Measurements from ENCODE around the gene GSC2.

The GSC2 gene

DNA sequence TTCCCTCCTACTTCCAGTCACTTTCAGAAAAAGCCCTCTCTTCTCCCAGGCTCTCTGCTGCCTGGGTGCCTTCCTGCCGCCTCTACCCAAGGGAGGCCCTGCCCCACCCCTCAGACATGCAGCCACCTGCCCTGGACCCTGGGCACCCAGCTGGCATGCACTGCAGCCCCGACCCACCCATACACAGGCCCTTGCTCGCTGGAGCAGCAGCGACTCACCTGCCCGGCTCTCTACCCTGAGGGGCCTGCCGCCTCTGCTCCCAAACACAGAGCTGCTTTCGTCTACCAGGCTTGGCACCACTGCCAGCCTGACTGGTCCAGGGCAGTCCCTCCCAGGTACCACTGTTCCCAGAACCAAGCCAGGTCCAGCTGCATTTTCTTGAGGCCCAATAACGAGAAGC, 20.2 kb downstream of the GSC2 start:
- no peaks in the 10 kb centered on the region for H3F3A ChIP-seq (ENCODE audit: low read depth)
- no peaks in the 10 kb centered on the region for H3K4me1 ChIP-seq (ENCODE audit: insufficient read depth, low read length, poor library complexity, severe bottlenecking)
- H3K4me3 ChIP-seq (ENCODE audit: low read length, poor library complexity, severe bottlenecking) = no peak overlapping the region
- H3K9me2 ChIP-seq (replicated peaks; ENCODE audit: low read depth, low read length) = no peaks in the 10 kb centered on the region
- TF ChIP-seq EZH2phosphoT487 (IDR thresholded peaks at IDR 0.05; ENCODE audit: borderline replicate concordance) = no peak
- TF ChIP-seq, protein P1, sequence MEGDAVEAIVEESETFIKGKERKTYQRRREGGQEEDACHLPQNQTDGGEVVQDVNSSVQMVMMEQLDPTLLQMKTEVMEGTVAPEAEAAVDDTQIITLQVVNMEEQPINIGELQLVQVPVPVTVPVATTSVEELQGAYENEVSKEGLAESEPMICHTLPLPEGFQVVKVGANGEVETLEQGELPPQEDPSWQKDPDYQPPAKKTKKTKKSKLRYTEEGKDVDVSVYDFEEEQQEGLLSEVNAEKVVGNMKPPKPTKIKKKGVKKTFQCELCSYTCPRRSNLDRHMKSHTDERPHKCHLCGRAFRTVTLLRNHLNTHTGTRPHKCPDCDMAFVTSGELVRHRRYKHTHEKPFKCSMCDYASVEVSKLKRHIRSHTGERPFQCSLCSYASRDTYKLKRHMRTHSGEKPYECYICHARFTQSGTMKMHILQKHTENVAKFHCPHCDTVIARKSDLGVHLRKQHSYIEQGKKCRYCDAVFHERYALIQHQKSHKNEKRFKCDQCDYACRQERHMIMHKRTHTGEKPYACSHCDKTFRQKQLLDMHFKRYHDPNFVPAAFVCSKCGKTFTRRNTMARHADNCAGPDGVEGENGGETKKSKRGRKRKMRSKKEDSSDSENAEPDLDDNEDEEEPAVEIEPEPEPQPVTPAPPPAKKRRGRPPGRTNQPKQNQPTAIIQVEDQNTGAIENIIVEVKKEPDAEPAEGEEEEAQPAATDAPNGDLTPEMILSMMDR (conservative IDR thresholded peaks at IDR 0.05; ENCODE audit: low read length) = no peak
- H4K20me1 ChIP-seq (ENCODE audit: insufficient read depth, low read length, poor library complexity, severe bottlenecking) = no peaks in the 10 kb centered on the region
- H3K27me3 ChIP-seq (ENCODE audit: insufficient read depth, low read length, poor library complexity, severe bottlenecking) = no peaks in the 10 kb centered on the region
- no peaks in the 10 kb centered on the region for H3K9me3 ChIP-seq (ENCODE audit: insufficient read depth, low read depth, low read length)
- H2AFZ ChIP-seq (ENCODE audit: low read length) = no peak overlapping the region
- H3K9ac ChIP-seq (ENCODE audit: low read depth, low read length, poor library complexity, severe bottlenecking) = no peak overlapping the region
- no peaks in the 10 kb centered on the region for H3K79me2 ChIP-seq (ENCODE audit: insufficient read depth, low read length)
- H3K4me2 ChIP-seq (ENCODE audit: low read depth, low read length, poor library complexity, severe bottlenecking) = no peak overlapping the region
- H3K36me3 ChIP-seq (ENCODE audit: insufficient read depth, low read length) = peaks cover 6% of the 10 kb centered on the region; the same call in 1 of the 2 replicates

DNA sequence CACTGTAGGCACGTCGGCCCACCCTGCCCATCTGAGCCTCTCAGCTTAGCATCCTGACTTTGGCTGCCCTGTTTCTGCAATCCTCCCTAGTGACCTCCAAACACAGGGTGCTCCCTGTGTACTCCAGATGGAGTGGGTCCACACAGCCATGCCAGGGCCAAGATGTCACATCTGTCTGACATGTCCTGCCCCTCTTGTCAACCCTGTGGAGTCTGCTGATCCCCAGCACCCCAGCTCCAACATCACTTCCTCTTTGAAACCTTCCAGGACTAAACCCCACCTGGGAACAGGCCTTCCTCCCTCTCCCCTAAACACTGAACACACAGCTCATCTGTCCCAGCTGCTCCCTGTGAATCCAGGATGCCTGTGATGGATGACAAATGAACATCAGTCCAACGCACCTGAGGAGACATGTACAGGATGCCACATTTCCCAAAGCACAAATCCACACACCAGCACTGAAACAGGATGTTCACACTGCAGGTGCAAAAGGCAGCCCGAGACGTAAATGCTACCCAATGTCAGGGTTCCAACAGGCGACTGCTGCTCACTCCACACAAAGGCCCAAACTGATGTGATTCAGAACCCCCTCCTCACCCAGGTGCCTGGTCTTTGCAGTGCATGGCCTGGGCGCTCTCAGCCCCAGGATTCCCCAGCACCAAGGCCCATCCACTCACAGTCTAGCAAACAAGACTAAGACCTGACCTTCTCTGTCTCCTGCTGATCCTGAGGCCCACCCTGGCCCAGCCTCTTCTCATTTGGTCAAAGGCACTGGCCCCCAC, 21.0 kb downstream of the GSC2 start:
- no peaks in the 10 kb centered on the region for H3K79me2 ChIP-seq (ENCODE audit: insufficient read depth, low read length)

DNA sequence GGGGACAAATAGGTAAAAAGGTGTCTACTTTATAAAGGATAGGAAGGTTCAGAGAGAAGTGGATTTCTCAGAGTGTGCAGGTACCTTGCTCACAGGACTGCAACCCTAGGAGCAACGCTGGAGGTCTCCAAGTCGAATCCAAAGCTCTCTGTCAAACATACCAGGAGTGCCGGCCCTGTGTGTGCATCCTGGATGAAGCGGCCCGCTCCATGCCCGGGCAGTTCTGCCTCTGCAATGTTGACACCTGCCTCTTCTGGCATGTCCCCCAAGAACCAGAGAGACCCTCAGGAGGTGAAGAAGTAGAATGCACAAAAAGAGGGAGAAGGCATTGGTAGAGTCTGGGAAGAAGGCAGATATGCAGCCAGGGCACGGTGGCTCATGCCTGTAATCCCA, 22.1 kb downstream of the GSC2 start:
- Histone ChIP-seq H3K27me3 (ENCODE audit: insufficient read depth, low read length, poor library complexity, severe bottlenecking) (no peaks in the 10 kb centered on the region), H3K9me3 (ENCODE audit: insufficient read depth, low read depth, low read length) (no peaks in the 10 kb centered on the region), H4K20me1 (ENCODE audit: insufficient read depth, low read length, poor library complexity, severe bottlenecking) (no peaks in the 10 kb centered on the region), H3K79me2 (ENCODE audit: insufficient read depth, low read length) (no peaks in the 10 kb centered on the region), H3K9ac (ENCODE audit: low read depth, low read length, poor library complexity, severe bottlenecking) (no peak overlapping the region), H3K4me3 (ENCODE audit: low read length, poor library complexity, severe bottlenecking) (no peak overlapping the region), H3K36me3 (ENCODE audit: insufficient read depth, low read length) (no peaks in the 10 kb centered on the region), H3K4me1 (ENCODE audit: insufficient read depth, low read length, poor library complexity, severe bottlenecking) (peaks cover 2% of the 10 kb centered on the region), H3F3A (ENCODE audit: low read depth) (no peaks in the 10 kb centered on the region), H2AFZ (ENCODE audit: low read length) (no peak overlapping the region), H3K4me2 (ENCODE audit: low read depth, low read length, poor library complexity, severe bottlenecking) (no peak overlapping the region), H3K9me2 (replicated peaks; ENCODE audit: low read depth, low read length) (no peaks in the 10 kb centered on the region)
- TF ChIP-seq EZH2phosphoT487 (IDR thresholded peaks at IDR 0.05; ENCODE audit: borderline replicate concordance) = no peak
- TF ChIP-seq, protein P1 (conservative IDR thresholded peaks at IDR 0.05; ENCODE audit: low read length) = no peak

More for the DNA sequence above, 21.0 kb downstream of the GSC2 start:
- no peaks in the 10 kb centered on the region for H3F3A ChIP-seq (ENCODE audit: low read depth)
- TF ChIP-seq EZH2phosphoT487 (IDR thresholded peaks at IDR 0.05; ENCODE audit: borderline replicate concordance) = no peak
- TF ChIP-seq, protein P1 (conservative IDR thresholded peaks at IDR 0.05; ENCODE audit: low read length) = no peak
- H3K9me2 ChIP-seq (replicated peaks; ENCODE audit: low read depth, low read length) = no peaks in the 10 kb centered on the region
- H2AFZ ChIP-seq (ENCODE audit: low read length) = no peak overlapping the region
- no peak overlapping the region for H3K4me3 ChIP-seq (ENCODE audit: low read length, poor library complexity, severe bottlenecking)
- no peaks in the 10 kb centered on the region for H3K9me3 ChIP-seq (ENCODE audit: insufficient read depth, low read depth, low read length)
- peaks cover 6% of the 10 kb centered on the region; the same call in 1 of the 2 replicates for H3K36me3 ChIP-seq (ENCODE audit: insufficient read depth, low read length)
- H3K4me1 ChIP-seq (ENCODE audit: insufficient read depth, low read length, poor library complexity, severe bottlenecking) = no peaks in the 10 kb centered on the region
- H3K27me3 ChIP-seq (ENCODE audit: insufficient read depth, low read length, poor library complexity, severe bottlenecking) = no peaks in the 10 kb centered on the region
- H3K4me2 ChIP-seq (ENCODE audit: low read depth, low read length, poor library complexity, severe bottlenecking) = no peak overlapping the region
- H3K9ac ChIP-seq (ENCODE audit: low read depth, low read length, poor library complexity, severe bottlenecking) = no peak overlapping the region
- H4K20me1 ChIP-seq (ENCODE audit: insufficient read depth, low read length, poor library complexity, severe bottlenecking) = no peaks in the 10 kb centered on the region
